Measurements from ENCODE around the gene NOL8. TPM values are rescaled to one million over a fixed set of nuclear protein-coding genes. Genes with fewer than 3 reads are reported as not detected.

The NOL8 gene
- total and polyA plus RNA-seq, 12 donors = 9.1 to 27.4 (median 15.0) TPM

GRCh38 chr9:92324889-92325268 lies 271 bp downstream of the NOL8 start:
- TF ChIP-seq CTCF (IDR thresholded peaks at IDR 0.05) = no peak
- DNase-seq = no peak
- intact Hi-C loops (cut with DNase I) = loop anchor here in 5 of 10 donors (2.0 to 10.0 kb wide), 4 partner anchors 307 to 312 kb away; no protein-coding TSS in a partner anchor
- ATAC-seq = peak; percentile 19 to 70 (median 58)
- H3K36me3 ChIP-seq = peaks cover 0 to 37% (median 15%) of the 10 kb centered on the region in 9 donors
- H3K9me3 ChIP-seq = no peaks in the 10 kb centered on the region
- peaks cover 5 to 27% (median 19%) of the 10 kb centered on the region in 9 donors for H3K4me1 ChIP-seq
- H3K27ac ChIP-seq = peak overlapping the region; percentile 88 to 99 (median 96)
- WGBS, 2 donors = 0% methylated on average over 12 of the region's 12 CpGs
- H3K4me3 ChIP-seq = peak overlapping the region; percentile 66 to 90 (median 80)
- H3K27me3 ChIP-seq = no peaks in the 10 kb centered on the region

- DNase-seq (no peak), ATAC-seq (no peak)
- Histone ChIP-seq H3K4me1 (peaks cover 5 to 27% (median 19%) of the 10 kb centered on the region in 9 donors), H3K9me3 (no peaks in the 10 kb centered on the region), H3K36me3 (peaks cover 0 to 41% (median 16%) of the 10 kb centered on the region in 9 donors), H3K27me3 (no peaks in the 10 kb centered on the region), H3K4me3 (peak overlapping the region; percentile 66 to 90 (median 80)), H3K27ac (peak overlapping the region in 6 of 10 donors; percentile 88 to 99 (median 96))
- WGBS, 2 donors = 13 to 33% methylated on average over 2 of the region's 2 CpGs
- no peak for TF ChIP-seq CTCF (IDR thresholded peaks at IDR 0.05)
- intact Hi-C loops (cut with DNase I) = loop anchor here in 2 of 10 donors (2.0 to 10.0 kb wide), 2 partner anchors 310 kb away; no protein-coding TSS in a partner anchor
These were observed 719 bp downstream of the NOL8 start for GRCh38 chr9:92324431-92324830.

GRCh38 chr9:92315456-92315855 lies 9.7 kb downstream of the NOL8 start:
- H3K27me3 ChIP-seq = no peaks in the 10 kb centered on the region
- H3K36me3 ChIP-seq = peaks cover 0 to 99% (median 47%) of the 10 kb centered on the region in 9 donors
- intact Hi-C loops (cut with DNase I) = no loop called here
- H3K4me1 ChIP-seq = peaks cover 2 to 22% (median 12%) of the 10 kb centered on the region in 9 donors
- no peak overlapping the region for H3K27ac ChIP-seq
- no peak for TF ChIP-seq CTCF (IDR thresholded peaks at IDR 0.05)
- H3K4me3 ChIP-seq = no peak overlapping the region
- no peaks in the 10 kb centered on the region for H3K9me3 ChIP-seq
- DNase-seq = no peak
- no peak for ATAC-seq
- WGBS, 2 donors = 95 to 96% methylated on average over 5 of the region's 5 CpGs

- peaks cover 2 to 28% (median 14%) of the 10 kb centered on the region in 9 donors for H3K4me1 ChIP-seq
- 55 to 57% methylated on average over 2 of the region's 2 CpGs for WGBS, 2 donors
- no peak for DNase-seq
- peak overlapping the region; percentile 45 to 83 (median 62) for H3K27ac ChIP-seq
- TF ChIP-seq CTCF (IDR thresholded peaks at IDR 0.05) = no peak
- H3K27me3 ChIP-seq = no peaks in the 10 kb centered on the region
- ATAC-seq = peak; percentile 47 to 90 (median 69)
- H3K36me3 ChIP-seq = peaks cover 0 to 99% (median 44%) of the 10 kb centered on the region in 9 donors
- intact Hi-C loops (cut with DNase I) = no loop called here
- H3K4me3 ChIP-seq = no peak overlapping the region
- H3K9me3 ChIP-seq = no peaks in the 10 kb centered on the region
These were observed 11.5 kb downstream of the NOL8 start for GRCh38 chr9:92313624-92314012.
